Measurements from ENCODE around the gene SORL1-AS1.
A peak's percentile ranks its signal among the peaks of the same experiment; 100 is the strongest.

Gene SORL1-AS1

DNA sequence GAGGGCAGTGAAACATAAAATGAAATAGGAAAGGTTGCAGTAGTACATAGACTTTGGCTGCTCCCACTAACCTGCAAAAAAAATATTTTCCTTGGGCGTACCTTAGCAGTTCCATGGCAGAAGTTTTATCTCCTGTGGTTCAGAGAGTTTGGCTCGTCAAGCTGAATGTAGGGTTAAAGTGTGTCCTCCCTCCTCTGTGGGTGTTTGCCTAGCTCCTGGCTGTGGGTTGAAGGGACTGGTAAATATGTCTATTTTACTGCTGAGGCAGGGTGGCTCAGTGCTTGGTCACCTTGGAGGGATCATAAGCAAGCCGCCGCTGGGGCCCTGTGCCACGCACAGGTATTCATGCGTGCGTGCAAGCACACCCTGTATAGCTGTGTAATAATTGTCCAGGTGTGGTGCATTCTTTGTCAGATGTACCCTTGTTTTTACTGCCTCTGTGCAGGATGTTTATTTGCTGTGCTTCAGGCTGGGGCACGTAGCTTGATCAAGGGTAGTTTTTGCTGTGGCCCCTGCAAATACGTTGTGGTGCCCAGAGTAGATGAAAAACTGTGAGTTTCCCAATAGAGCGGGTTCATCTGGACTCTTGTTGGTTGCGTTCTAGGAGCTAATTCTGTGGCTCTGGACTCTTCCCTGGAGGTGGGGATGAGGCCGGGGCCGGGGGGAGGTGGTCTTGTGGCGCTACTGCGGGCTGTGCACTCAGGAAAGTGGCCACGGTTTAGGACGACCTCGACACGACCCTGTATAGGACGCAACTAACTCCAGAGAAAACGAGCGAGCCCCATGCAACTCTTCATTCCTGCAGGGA, 1.4 kb downstream of the SORL1-AS1 start:
- DNase-seq: no peak

- DNase-seq: no peak
Measured at GRCh38 chr11:121450401-121450800, 2.4 kb downstream of the SORL1-AS1 start.

DNA sequence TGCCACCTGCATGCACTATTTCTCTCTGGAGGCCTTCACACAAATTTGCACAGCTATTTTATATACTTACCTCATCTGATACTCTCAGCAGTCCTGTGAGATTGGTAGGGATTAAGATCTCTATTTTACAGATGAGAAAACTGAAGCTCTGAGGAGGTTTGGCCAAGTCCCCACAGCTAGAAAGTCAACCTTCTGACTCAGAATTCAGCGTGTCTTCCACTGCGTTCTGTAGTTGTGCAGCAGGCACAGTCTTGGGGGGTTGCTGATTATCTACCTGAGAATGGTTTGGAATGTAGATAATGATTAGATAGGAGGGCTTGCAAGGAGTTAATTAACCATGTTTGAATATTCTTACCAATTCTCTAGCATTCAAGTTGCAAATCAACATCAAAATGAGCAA, 3.1 kb downstream of the SORL1-AS1 start:
- DNase-seq: no peak

GRCh38 chr11:121449123-121449522, 3.6 kb downstream of the SORL1-AS1 start:
- DNase-seq: no peak

DNA sequence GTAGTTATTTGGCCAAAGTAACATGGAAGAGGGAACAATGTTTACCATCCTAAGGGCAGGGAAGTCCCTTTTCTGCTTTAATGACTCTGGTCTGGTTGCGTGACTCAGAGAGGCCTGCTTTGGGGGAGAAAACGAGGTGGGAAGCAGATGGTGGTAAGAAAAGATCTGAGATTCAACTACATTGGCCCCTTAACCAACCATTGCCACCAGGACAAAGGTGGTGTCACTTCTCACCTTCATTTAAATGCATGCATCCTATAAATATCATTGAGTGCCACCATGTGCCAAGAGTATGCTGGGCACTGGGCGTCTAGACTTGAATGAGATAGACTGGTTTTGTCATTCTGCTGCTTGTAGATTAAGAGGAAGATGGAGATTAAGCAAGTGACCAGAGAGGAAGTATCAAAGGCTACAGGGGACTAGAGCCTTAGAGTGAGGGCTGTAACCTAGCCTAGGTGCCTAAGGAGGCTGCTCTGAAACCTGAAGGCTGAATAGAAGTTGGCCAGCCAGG, 4.3 kb downstream of the SORL1-AS1 start:
- DNase-seq: no peak

GRCh38 chr11:121448011-121448410, 4.8 kb downstream of the SORL1-AS1 start:
- DNase-seq: no peak

DNA sequence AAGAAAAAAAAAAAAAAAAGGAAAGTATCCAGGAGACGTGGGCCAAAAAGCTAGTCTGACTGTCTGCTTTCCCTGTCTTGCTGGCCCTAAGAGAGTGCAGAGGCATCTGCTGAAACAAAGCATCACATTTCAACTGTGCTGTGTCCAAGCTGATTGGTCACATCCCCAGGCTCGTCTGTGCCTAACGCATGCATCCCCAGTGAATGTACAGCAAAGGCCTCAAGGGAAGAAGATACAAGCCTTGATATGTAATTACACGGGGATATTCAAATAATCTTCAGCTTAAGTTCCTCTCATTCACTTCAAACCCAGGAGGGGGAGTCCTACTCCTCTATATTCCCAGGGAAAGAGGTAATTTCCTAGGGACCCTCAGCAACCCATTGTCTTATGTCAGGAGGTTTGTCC, 6.0 kb downstream of the SORL1-AS1 start:
- DNase-seq: no peak

GRCh38 chr11:121445071-121445768, 7.5 kb downstream of the SORL1-AS1 start:
- DNase-seq: no peak

- DNase-seq: no peak
Measured at GRCh38 chr11:121444526-121444925, 8.2 kb downstream of the SORL1-AS1 start.

DNA sequence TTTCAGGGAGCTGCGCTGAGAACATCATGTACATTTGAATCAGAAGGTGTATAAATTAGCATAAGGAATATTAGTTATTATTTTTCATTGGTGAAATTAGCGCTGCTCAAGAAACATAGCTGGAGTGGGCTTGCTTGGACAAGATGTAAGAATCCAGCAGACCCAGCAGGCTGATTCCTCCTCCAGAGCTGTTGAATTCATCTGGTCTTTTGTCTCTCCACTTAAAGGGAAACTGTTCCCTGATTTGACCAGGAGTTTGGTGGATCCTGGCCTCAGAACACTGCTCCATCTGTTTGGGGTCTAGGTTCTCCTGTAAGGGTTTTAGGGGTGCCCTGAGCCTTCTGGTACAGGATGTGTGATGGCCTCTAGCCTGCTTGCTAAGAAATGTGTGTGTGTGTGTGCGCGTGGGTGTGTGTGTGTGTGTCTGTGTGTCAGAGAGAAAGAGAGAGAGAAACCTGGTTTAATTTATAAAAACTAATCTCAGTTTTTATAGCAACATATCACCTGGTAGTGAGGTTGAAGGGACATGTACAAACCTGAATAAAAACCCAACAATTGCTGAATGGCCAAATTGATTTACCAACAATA, 9.0 kb downstream of the SORL1-AS1 start:
- DNase-seq: no peak

DNA sequence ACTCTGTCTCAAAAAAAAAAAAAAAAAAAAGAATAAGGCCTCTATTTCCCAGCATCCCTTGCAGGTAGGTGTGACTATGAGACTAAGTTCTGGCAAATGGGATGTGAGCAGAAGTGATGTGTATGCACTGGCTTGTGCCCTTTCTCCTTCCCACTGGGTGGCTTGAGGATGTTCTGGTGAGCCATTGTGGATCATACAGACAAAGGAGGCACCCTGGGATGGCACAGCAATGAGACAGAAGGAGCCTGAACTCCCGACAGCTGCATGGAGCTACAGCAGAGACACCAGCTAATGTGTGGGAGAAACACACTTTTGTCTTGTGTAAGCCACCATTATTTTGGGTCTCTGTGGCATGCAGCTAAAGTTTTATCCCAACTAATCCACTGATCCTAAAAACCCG, 11.2 kb downstream of the SORL1-AS1 start:
- DNase-seq: no peak

GRCh38 chr11:121439759-121440158, 13.0 kb downstream of the SORL1-AS1 start:
- DNase-seq: no peak

DNA sequence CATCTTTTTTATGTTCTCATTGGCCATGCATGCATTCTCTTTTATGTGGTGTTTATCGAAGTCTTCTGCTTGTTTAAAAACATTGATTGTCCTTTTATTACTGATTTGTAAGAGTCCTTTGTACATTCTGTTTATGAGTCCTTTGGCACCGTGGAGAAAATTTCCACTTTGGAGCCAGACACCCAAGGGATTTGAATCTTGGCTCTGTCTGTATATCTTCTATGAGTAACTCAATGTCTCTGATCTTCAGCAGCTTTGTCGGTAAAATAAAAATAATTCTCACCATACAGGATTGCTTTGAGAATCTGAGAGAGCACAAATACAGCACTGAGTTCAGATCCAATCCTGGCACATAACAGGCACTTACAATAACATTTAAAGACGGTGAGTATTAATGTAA, 13.4 kb downstream of the SORL1-AS1 start:
- DNase-seq: no peak

- no peak for DNase-seq
Measured at GRCh38 chr11:121437686-121438078, 15.1 kb downstream of the SORL1-AS1 start.

- no peak for DNase-seq
Measured at GRCh38 chr11:121437018-121437685, 15.6 kb downstream of the SORL1-AS1 start.

DNA sequence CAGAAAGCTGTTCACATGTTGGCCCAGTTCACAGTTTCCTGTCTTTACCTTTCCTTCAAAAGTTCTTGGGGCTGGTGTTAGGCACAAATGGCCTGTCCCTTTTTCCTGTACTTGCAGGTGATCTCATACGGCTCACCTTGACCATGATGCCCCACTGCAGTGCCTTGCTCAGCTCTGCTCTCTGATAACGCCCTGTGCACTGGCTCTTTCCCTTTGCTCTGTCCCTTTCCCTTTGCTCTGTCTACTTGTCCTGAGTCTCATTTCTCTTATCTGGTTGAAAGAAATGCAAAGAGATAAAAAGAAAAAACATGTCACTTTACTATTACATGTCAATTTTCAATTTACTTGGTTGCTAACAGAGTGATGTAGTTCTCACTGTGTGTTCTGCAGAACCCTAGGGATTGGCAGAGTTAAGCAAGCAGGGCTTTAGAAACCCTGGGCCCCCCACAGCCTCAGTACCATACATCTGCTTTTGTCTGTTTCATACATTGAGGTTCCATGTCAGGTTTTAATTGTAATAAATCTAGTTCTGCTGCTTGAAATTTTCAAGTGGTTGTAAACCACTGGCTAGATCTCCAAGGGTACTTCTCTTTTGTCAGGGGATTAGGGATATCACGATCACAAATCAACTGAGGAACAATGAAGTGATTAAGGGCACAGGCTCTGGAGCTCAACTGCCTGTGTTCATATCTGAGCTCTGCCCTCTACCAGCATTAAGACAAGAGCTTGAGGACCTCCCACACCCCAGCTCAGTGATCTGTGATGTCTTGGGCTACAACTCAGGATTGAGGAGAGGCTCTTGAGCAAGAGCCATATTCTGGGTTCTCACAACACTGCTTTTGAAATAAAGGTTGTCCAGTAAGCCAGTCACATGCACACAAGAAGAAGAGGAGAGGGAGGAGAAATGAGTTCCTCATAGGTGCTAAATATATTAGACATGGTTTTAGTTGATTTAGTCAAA, 16.9 kb downstream of the SORL1-AS1 start:
- DNase-seq: peak; percentile 29

GRCh38 chr11:121435132-121435531, 17.6 kb downstream of the SORL1-AS1 start:
- no peak for DNase-seq

DNA sequence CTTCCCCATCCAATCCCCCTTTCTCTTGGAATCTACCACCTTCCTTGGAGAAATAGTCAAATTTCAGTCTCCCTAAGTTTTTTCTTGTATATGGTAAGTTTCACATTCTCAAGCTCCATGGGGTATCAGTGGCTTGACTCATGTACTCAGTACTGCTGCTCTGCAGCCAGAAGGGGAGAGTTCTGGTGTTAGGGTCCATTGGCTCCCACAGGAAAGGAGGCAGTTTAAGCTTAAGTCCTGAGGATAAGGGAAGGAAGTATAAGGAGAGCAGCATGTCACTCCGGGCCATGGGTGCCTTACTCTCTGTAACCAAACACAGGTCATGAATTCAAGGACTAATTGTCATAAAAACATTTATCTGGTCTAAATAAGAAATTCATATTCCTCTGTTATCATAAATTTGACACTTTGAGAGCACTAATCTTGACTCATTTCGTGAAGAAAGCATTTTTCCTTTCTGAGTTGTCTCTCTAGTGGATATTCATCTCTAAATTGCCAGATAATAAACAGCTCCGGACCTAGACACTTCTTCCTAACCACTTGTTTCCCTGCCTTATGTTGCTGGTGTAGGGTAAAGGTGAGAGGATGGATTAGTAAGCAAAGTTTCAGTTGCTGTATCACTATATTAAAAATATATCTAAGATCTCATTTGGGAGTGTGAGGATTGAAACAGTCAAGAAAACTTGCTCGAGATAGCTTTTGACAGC, 20.8 kb downstream of the SORL1-AS1 start:
- no peak for DNase-seq

GRCh38 chr11:121429556-121429955, 23.2 kb downstream of the SORL1-AS1 start:
- DNase-seq: no peak

GRCh38 chr11:121427400-121427744, 25.4 kb downstream of the SORL1-AS1 start:
- DNase-seq: no peak
